Mesangial cell (primary cell): ENCODE measurements around the gene MIB1. TPM values are rescaled to one million over a fixed set of nuclear protein-coding genes. Genes with fewer than 3 reads are reported as not detected.

Experiments
- total RNA-seq: library from RNA; depleted of rRNA; stranded (reverse); fragments of >200 nt; gene quantifications from 2 replicates; pipeline ENCODE4 v1.2.3, GENCODE V29; 2015

The MIB1 gene
- total RNA-seq: 17.9 and 19.1 TPM in 2 replicates

GRCh38 chr18:21740538-21741311, at the start of gene MIB1:
Gene MIB1, plus strand, starts transcription at chr18:21740792. Its CDS starts 792 bp downstream, at chr18:21741584.

GRCh38 chr18:21704603-21705364, 35.8 kb upstream of the MIB1 start, which contains the start of gene ABHD3:
Gene ABHD3, minus strand, starts transcription at chr18:21704774. Its CDS starts 109 bp downstream, at chr18:21704665.

Other genes starting within 250 kb of the MIB1 start
- 4.4 and 8.0 TPM in 2 replicates for gene ESCO1, start 140.1 kb upstream of the MIB1 start, total RNA-seq
- gene SNRPD1, start 128.5 kb upstream of the MIB1 start, total RNA-seq: 2.5 and 10.3 TPM in 2 replicates
- 5.1 and 8.5 TPM in 2 replicates for gene ABHD3, start 36.0 kb upstream of the MIB1 start, total RNA-seq